CD14-positive monocyte (primary cell): ENCODE results near the gene PREP. TPM values are rescaled to one million over a fixed set of nuclear protein-coding genes. Genes with fewer than 3 reads are reported as not detected.

Source experiments
- DNase-seq, 3 donors: peaks; one replicate each; pipeline ENCODE4 v3.0.0-alpha.2; 2011 to 2022
- H2AFZ ChIP-seq: 2 replicates; pipeline ENCODE4 v1.6.0; 2012; ENCODE audit warnings: mild to moderate bottlenecking, low read depth, low read length, inconsistent platforms; ENCODE audit not compliant: insufficient read depth, poor library complexity, severe bottlenecking
- H3K27ac ChIP-seq, 2 donors: 1 replicate in 1 of 2; 2 replicates in 1 of 2; pipeline ENCODE4 v1.5.1; 2012 to 2013; ENCODE audit warnings: low read length in 2 of 2, control low read depth in 1 of 2, inconsistent platforms in 1 of 2, low read depth in 1 of 2, mild to moderate bottlenecking in 1 of 2
- H3K27me3 ChIP-seq, 2 donors: one replicate each; pipeline versions ENCODE4 v1.6.0 to v1.6.1; 2011 to 2013; ENCODE audit warnings: low read length in 2 of 2; ENCODE audit not compliant: control insufficient read depth in 2 of 2, insufficient read depth in 2 of 2
- H3K36me3 ChIP-seq, 2 donors: replicated peaks in 1 of 2; 1 replicate in 1 of 2; 2 replicates in 1 of 2; pipeline versions ENCODE4 v1.5.1 to v1.6.1; 2012 to 2013; ENCODE audit warnings: low read length in 2 of 2, control low read depth in 1 of 2, inconsistent platforms in 1 of 2, mild to moderate bottlenecking in 1 of 2; ENCODE audit not compliant: insufficient read depth in 2 of 2, control insufficient read depth in 1 of 2
- H3K4me1 ChIP-seq, 2 donors: 1 replicate in 1 of 2; 2 replicates in 1 of 2; pipeline versions ENCODE4 v1.5.1 to v1.6.1; 2012 to 2013; ENCODE audit warnings: low read length in 2 of 2, control low read depth in 1 of 2, inconsistent platforms in 1 of 2, mild to moderate bottlenecking in 1 of 2, moderate library complexity in 1 of 2; ENCODE audit not compliant: insufficient read depth in 2 of 2, control insufficient read depth in 1 of 2
- H3K4me2 ChIP-seq: replicated peaks from 2 replicates; pipeline ENCODE3; 2012; ENCODE audit warnings: low read length, moderate library complexity, mild to moderate bottlenecking; ENCODE audit not compliant: poor library complexity, severe bottlenecking; ENCODE audit errors: extremely low read depth
- H3K4me3 ChIP-seq, 3 experiments: fragments of 200-600 bp in 1 of 3; sonication (generic) in 1 of 3; replicated peaks in 1 of 3; 1 replicate in 2 of 3; 2 replicates in 1 of 3; pipeline ENCODE4 v1.5.1; 2011 to 2013; ENCODE audit warnings: low read length in 3 of 3, mild to moderate bottlenecking in 3 of 3, control low read depth in 2 of 3, low read depth in 2 of 3, inconsistent platforms in 1 of 3, moderate library complexity in 1 of 3
- H3K79me2 ChIP-seq: 2 replicates; pipeline ENCODE4 v1.6.0; 2012; ENCODE audit warnings: mild to moderate bottlenecking, control low read depth, inconsistent platforms, low read length, moderate library complexity; ENCODE audit not compliant: insufficient read depth
- H3K9ac ChIP-seq: 2 replicates; pipeline ENCODE4 v1.6.0; 2017; ENCODE audit warnings: low read length, mild to moderate bottlenecking; ENCODE audit not compliant: insufficient read depth, poor library complexity, severe bottlenecking
- H3K9me3 ChIP-seq, 2 donors: replicated peaks in 1 of 2; 1 replicate in 1 of 2; 2 replicates in 1 of 2; pipeline versions ENCODE4 v1.5.1 to v1.6.1; 2012 to 2013; ENCODE audit warnings: low read length in 2 of 2, control low read depth in 1 of 2; ENCODE audit not compliant: control insufficient read depth in 1 of 2, insufficient read depth in 1 of 2
- H4K20me1 ChIP-seq: 2 replicates; pipeline ENCODE4 v1.6.0; 2012; ENCODE audit warnings: mild to moderate bottlenecking, low read length, control low read depth, moderate library complexity; ENCODE audit not compliant: insufficient read depth
- H3K27ac Mint-ChIP-seq, 7 donors: one replicate each; pipeline ENCODE4 v1.8.0; 2020; ENCODE audit warnings: mild to moderate bottlenecking in 7 of 7, mixed read lengths in 7 of 7, moderate library complexity in 6 of 7, inconsistent platforms in 2 of 7
- H3K27me3 Mint-ChIP-seq, 3 donors: one replicate each; pipeline ENCODE4 v1.8.0; 2021 to 2022; ENCODE audit warnings: low read depth in 3 of 3, mild to moderate bottlenecking in 3 of 3, mixed read lengths in 3 of 3, moderate library complexity in 3 of 3, inconsistent platforms in 1 of 3
- H3K36me3 Mint-ChIP-seq, 2 donors: one replicate each; pipeline ENCODE4 v1.8.0; 2020; ENCODE audit warnings: mixed read lengths in 2 of 2, inconsistent platforms in 1 of 2, mild to moderate bottlenecking in 1 of 2
- H3K4me1 Mint-ChIP-seq: one replicate; pipeline ENCODE4 v1.8.0; 2020; ENCODE audit warnings: mild to moderate bottlenecking, mixed read lengths
- H3K4me3 Mint-ChIP-seq, 2 donors: one replicate each; pipeline ENCODE4 v1.8.0; 2020; ENCODE audit warnings: mild to moderate bottlenecking in 2 of 2, mixed read lengths in 2 of 2, moderate library complexity in 1 of 2
- H3K9me3 Mint-ChIP-seq, 7 donors: one replicate each; pipeline ENCODE4 v1.8.0; 2020 to 2022; ENCODE audit warnings: mixed read lengths in 7 of 7, mild to moderate bottlenecking in 6 of 7, moderate library complexity in 6 of 7, inconsistent platforms in 2 of 7
- WGBS: methylation state at CpG from one replicate; pipeline ENCODE4 v1.1.5; 2013; ENCODE audit warnings: missing lambda C conversion rate; ENCODE audit not compliant: insufficient coverage; 5-methylcytosine and 5-hydroxymethylcytosine counted together
- intact Hi-C, 2 donors: fragments of 100-400 bp; cut with micrococcal nuclease; formaldehyde crosslinking; loops; one replicate each; pipeline versions ENCODE4 v1.15.0 to v1.15.1; 2023
- polyA plus RNA-seq, 3 donors: library from polyadenylated mRNA; depleted of rRNA in 1 of 3; unstranded in 2 of 3; stranded (reverse) in 1 of 3; fragments of 300-500 nt in 2 of 3; fragments of >200 nt in 1 of 3; fragmentation: Illumina TruSeq in 2 of 3; gene quantifications; 1 replicate in 2 of 3; 2 replicates in 1 of 3; pipeline ENCODE4 v1.2.3, GENCODE V29; 2012 to 2021
- TF ChIP-seq, protein P1 (sequence below): fragments of 200-600 bp; IDR thresholded peaks from one replicate; pipeline ENCODE4 v1.8.0; 2022; ENCODE audit warnings: antibody characterized with exemption, mild to moderate bottlenecking

Gene PREP
- polyA plus RNA-seq, 3 donors, result 21.4 to 40.8 (median 30.7) TPM

DNA sequence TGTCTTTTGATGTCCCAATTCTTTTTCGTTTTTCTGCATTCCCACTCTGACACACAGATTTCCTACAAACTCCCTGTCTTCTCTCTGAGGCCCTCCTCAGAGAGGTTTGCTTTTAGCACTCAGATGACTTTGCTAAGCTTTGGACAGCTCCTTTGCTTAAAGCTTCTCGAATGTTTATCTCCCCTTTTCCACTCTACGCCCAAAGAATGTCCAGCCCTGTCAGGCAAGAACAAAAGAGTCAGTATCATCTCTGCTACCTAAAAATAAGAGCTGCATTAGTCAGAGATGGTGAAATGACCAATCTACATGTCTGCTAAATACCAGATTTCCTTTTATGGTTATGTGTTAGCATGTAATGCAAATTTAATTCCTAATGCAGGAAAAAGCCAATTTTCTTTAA is 56.8 kb downstream of the PREP start:
- intact Hi-C loops, result no loop called here
- H3K9me3 Mint-ChIP-seq, result peaks cover 3 to 10% (median 5%) of the 10 kb centered on the region in 7 donors
- TF ChIP-seq, protein P1, sequence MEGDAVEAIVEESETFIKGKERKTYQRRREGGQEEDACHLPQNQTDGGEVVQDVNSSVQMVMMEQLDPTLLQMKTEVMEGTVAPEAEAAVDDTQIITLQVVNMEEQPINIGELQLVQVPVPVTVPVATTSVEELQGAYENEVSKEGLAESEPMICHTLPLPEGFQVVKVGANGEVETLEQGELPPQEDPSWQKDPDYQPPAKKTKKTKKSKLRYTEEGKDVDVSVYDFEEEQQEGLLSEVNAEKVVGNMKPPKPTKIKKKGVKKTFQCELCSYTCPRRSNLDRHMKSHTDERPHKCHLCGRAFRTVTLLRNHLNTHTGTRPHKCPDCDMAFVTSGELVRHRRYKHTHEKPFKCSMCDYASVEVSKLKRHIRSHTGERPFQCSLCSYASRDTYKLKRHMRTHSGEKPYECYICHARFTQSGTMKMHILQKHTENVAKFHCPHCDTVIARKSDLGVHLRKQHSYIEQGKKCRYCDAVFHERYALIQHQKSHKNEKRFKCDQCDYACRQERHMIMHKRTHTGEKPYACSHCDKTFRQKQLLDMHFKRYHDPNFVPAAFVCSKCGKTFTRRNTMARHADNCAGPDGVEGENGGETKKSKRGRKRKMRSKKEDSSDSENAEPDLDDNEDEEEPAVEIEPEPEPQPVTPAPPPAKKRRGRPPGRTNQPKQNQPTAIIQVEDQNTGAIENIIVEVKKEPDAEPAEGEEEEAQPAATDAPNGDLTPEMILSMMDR, result no peak
- H3K27me3 Mint-ChIP-seq, result no peaks in the 10 kb centered on the region
- peaks cover 72 to 79% of the 10 kb centered on the region in 2 donors for H3K36me3 Mint-ChIP-seq
- WGBS, result 100% methylated on average over 1 of the region's 3 CpGs
- Histone ChIP-seq H3K27ac (no peak overlapping the region), H2AFZ (no peak overlapping the region), H4K20me1 (no peaks in the 10 kb centered on the region), H3K9ac (no peak overlapping the region), H3K4me1 (no peaks in the 10 kb centered on the region), H3K4me2 (no peak overlapping the region), H3K79me2 (no peaks in the 10 kb centered on the region), H3K27me3 (no peaks in the 10 kb centered on the region), H3K9me3 (no peaks in the 10 kb centered on the region), H3K4me3 (no peak overlapping the region), H3K36me3 (peaks cover 31 to 62% of the 10 kb centered on the region in 2 donors)
- peak overlapping the region in 1 of 7 donors; percentile 12 for H3K27ac Mint-ChIP-seq
- DNase-seq, result no peak
- no peak overlapping the region for H3K4me3 Mint-ChIP-seq
- no peaks in the 10 kb centered on the region for H3K4me1 Mint-ChIP-seq

DNA sequence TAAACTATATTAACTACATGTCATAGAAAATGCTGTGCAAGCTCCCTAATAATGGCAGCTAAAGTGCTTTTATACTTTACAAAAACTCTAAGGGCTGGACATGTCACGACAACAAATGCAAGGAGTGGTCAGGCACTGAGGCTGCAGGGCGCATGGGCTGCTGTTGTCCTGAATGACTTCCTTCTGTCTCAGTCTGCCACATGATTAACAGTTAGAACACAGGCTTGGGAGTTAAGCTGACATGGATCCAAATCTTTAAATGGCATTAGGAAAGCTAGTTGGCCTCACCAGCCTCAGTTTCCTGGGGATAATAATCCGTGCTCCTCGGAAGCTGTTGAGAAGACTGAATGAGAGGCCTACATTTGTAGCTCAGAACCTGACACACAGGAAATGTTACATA is 57.4 kb downstream of the PREP start:
- no peak for DNase-seq
- Mint-ChIP-seq H3K4me3 (no peak overlapping the region), H3K36me3 (peaks cover 71 to 76% of the 10 kb centered on the region in 2 donors), H3K4me1 (no peaks in the 10 kb centered on the region), H3K27ac (no peak overlapping the region), H3K9me3 (peaks cover 3 to 10% (median 5%) of the 10 kb centered on the region in 7 donors), H3K27me3 (no peaks in the 10 kb centered on the region)
- H3K4me2 ChIP-seq, result no peak overlapping the region
- H3K9ac ChIP-seq, result no peak overlapping the region
- no peaks in the 10 kb centered on the region for H3K4me1 ChIP-seq
- intact Hi-C loops, result no loop called here
- no CpG with 5 or more reads among the region's 4 CpGs for WGBS
- TF ChIP-seq, protein P1, result no peak
- H3K36me3 ChIP-seq, result peaks cover 26 to 57% of the 10 kb centered on the region in 2 donors
- no peak overlapping the region for H2AFZ ChIP-seq
- no peaks in the 10 kb centered on the region for H3K9me3 ChIP-seq
- no peaks in the 10 kb centered on the region for H4K20me1 ChIP-seq
- no peak overlapping the region for H3K4me3 ChIP-seq
- no peak overlapping the region for H3K27ac ChIP-seq
- no peaks in the 10 kb centered on the region for H3K79me2 ChIP-seq
- H3K27me3 ChIP-seq, result no peaks in the 10 kb centered on the region
